Common myeloid progenitor, CD34-positive (primary cell): ENCODE data around the gene BRIP1.
A peak's percentile ranks its signal among the peaks of the same experiment; 100 is the strongest.

Experiments used
- CTCF ChIA-PET: fragments of 350-600 bp; sonication (Branson Sonifier 250); formaldehyde crosslinking; loops from one replicate; lab custom pipeline; 2021; ENCODE audit warnings: antibody characterized with exemption; lab: Charles Lee
- POLR2A ChIA-PET: fragments of 350-600 bp; sonication (Branson Sonifier 250); formaldehyde crosslinking; loops from one replicate; lab custom pipeline; 2021; ENCODE audit warnings: antibody characterized with exemption; lab: Charles Lee
- DNase-seq, 3 donors: peaks; one replicate each; pipeline versions ENCODE4 v3.0.0 to v3.0.0-alpha.2; 2013
- H3K27ac ChIP-seq, 2 experiments: 1 replicate in 1 of 2; 2 replicates in 1 of 2; pipeline ENCODE4 v1.7.0; 2013; ENCODE audit warnings: inconsistent platforms in 2 of 2, low read length in 2 of 2, mild to moderate bottlenecking in 2 of 2, low read depth in 1 of 2, moderate library complexity in 1 of 2; ENCODE audit not compliant: severe bottlenecking in 2 of 2, insufficient read depth in 1 of 2, poor library complexity in 1 of 2
- H3K27me3 ChIP-seq, 5 experiments: replicated peaks in 2 of 5; 1 replicate in 3 of 5; 2 replicates in 2 of 5; pipeline versions ENCODE4 v1.6.1 to v1.7.0; 2013; ENCODE audit warnings: low read length in 4 of 5, mild to moderate bottlenecking in 2 of 5, moderate library complexity in 2 of 5, inconsistent platforms in 1 of 5; ENCODE audit not compliant: insufficient read depth in 5 of 5, control insufficient read depth in 4 of 5
- H3K36me3 ChIP-seq, 4 experiments: 1 replicate in 2 of 4; 2 replicates in 2 of 4; pipeline versions ENCODE4 v1.6.1 to v1.7.0; 2013; ENCODE audit warnings: low read length in 3 of 4, control low read depth in 1 of 4, mild to moderate bottlenecking in 1 of 4; ENCODE audit not compliant: control insufficient read depth in 4 of 4, insufficient read depth in 4 of 4
- H3K4me1 ChIP-seq, 4 experiments: 1 replicate in 3 of 4; 2 replicates in 1 of 4; pipeline versions ENCODE4 v1.6.1 to v1.7.1; 2013; ENCODE audit warnings: low read length in 3 of 4, mild to moderate bottlenecking in 3 of 4, control low read depth in 1 of 4, inconsistent platforms in 1 of 4, moderate library complexity in 1 of 4; ENCODE audit not compliant: control insufficient read depth in 4 of 4, insufficient read depth in 4 of 4; ENCODE audit errors: control extremely low read depth in 1 of 4
- H3K4me3 ChIP-seq, 7 experiments: 1 replicate in 4 of 7; 2 replicates in 3 of 7; pipeline versions ENCODE4 v1.5.1 to v1.7.0; 2013; ENCODE audit warnings: mild to moderate bottlenecking in 7 of 7, low read length in 6 of 7, moderate library complexity in 6 of 7, inconsistent platforms in 2 of 7, low read depth in 2 of 7, control low read depth in 1 of 7; ENCODE audit not compliant: insufficient read depth in 4 of 7, control insufficient read depth in 1 of 7; ENCODE audit errors: extremely low read depth in 1 of 7
- H3K9me3 ChIP-seq, 5 experiments: 1 replicate in 4 of 5; 2 replicates in 1 of 5; pipeline versions ENCODE4 v1.6.1 to v1.7.1; 2013; ENCODE audit warnings: low read length in 4 of 5, mild to moderate bottlenecking in 2 of 5, inconsistent platforms in 1 of 5, low read depth in 1 of 5, moderate library complexity in 1 of 5; ENCODE audit not compliant: control insufficient read depth in 4 of 5, insufficient read depth in 2 of 5; ENCODE audit errors: control extremely low read depth in 1 of 5
- WGBS: methylation state at CpG from one replicate; pipeline ENCODE4 v1.1.5; 2013; ENCODE audit not compliant: insufficient coverage; 5-methylcytosine and 5-hydroxymethylcytosine counted together

The BRIP1 gene

DNA sequence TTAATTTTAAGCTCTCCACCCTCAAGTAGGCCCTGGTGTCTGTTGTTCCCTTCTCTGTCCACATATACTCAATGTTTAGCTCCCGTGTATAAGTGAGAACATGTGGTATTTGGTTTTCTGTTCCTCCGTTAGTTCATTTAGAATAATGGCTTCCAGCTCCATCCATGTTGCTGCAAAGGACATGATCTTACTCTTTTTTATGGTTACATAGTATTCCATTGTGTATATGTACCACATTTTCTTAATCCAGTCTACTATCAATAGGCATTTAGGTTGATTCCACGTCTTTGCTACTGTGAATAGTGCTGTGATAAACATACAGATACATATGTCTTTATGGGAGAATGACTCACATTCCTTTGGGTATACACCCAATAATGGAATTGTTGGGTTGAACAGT is 160.9 kb downstream of the BRIP1 start:
- POLR2A ChIA-PET = no interaction called here
- DNase-seq = no peak
- no CpG with 5 or more reads among the region's 3 CpGs for WGBS
- no peaks in the 10 kb centered on the region for H3K27me3 ChIP-seq
- CTCF ChIA-PET = no interaction called here
- no peak overlapping the region for H3K4me3 ChIP-seq
- peaks cover 0 to 5% (median 1%) of the 10 kb centered on the region in 4 experiments for H3K36me3 ChIP-seq
- H3K9me3 ChIP-seq = peaks cover 10 to 64% (median 21%) of the 10 kb centered on the region in 5 experiments
- no peak overlapping the region for H3K27ac ChIP-seq
- no peaks in the 10 kb centered on the region for H3K4me1 ChIP-seq

DNA sequence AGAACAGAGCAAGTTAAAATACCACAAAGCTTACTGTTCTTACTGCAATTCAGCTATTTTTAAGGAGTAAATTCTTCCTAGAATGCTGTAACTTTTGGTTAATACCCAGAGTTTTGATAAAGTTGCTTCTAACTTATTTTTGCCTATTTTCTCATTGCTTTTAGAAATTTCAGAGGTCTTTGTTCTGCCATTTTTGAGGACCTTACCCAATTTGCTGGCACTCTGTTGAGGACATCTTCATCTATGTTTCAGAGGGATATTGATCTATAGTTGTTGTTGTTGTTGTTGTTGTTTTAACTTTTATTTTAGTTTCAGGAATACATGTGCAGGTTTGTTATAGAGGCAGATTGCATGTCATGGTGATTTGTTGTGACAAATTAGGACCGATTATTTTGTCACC is 161.3 kb downstream of the BRIP1 start:
- H3K36me3 ChIP-seq = peaks cover 0 to 5% (median 1%) of the 10 kb centered on the region in 4 experiments
- no peaks in the 10 kb centered on the region for H3K4me1 ChIP-seq
- no peak overlapping the region for H3K4me3 ChIP-seq
- no peak for DNase-seq
- no peak overlapping the region for H3K27ac ChIP-seq
- H3K27me3 ChIP-seq = no peaks in the 10 kb centered on the region
- CTCF ChIA-PET = no interaction called here
- H3K9me3 ChIP-seq = peaks cover 10 to 62% (median 21%) of the 10 kb centered on the region in 5 experiments
- POLR2A ChIA-PET = no interaction called here
- WGBS = 100% methylated on average over 1 of the region's 1 CpG

DNA sequence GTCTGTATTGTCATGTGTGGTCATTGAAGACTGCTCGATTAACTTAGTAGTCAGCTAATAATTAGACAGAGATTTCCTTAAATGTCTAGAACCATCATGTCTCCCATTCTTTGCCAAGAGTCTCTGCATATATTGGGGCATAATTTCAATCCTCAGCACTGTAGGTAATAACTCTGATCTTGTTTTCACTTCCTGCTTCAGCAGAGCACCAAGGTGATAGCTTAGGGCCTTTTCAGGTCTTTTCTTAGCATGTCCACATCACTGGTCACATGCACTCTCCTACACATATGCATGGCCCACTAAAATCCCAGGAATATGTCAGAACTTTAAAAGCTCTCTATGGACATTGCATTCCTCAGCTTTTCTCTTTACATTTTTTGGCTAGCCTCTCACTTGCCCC is 162.0 kb downstream of the BRIP1 start:
- POLR2A ChIA-PET = no interaction called here
- Histone ChIP-seq H3K27me3 (no peaks in the 10 kb centered on the region), H3K9me3 (peaks cover 10 to 62% (median 21%) of the 10 kb centered on the region in 5 experiments), H3K27ac (no peak overlapping the region), H3K4me3 (no peak overlapping the region), H3K36me3 (peaks cover 0 to 5% (median 1%) of the 10 kb centered on the region in 4 experiments), H3K4me1 (no peaks in the 10 kb centered on the region)
- 100% methylated on average over 1 of the region's 1 CpG for WGBS
- DNase-seq = no peak
- CTCF ChIA-PET = no interaction called here

- Histone ChIP-seq H3K27me3 (no peaks in the 10 kb centered on the region), H3K9me3 (peaks cover 9 to 61% (median 21%) of the 10 kb centered on the region in 5 experiments), H3K4me3 (no peak overlapping the region), H3K27ac (no peak overlapping the region), H3K4me1 (no peaks in the 10 kb centered on the region), H3K36me3 (peaks cover 0 to 5% (median 1%) of the 10 kb centered on the region in 4 experiments)
- CTCF ChIA-PET = no interaction called here
- POLR2A ChIA-PET = no interaction called here
- peak; percentile 2 to 43 (median 34) for DNase-seq
- no CpG with 5 or more reads among the region's 5 CpGs for WGBS
These were observed 163.1 kb downstream of the BRIP1 start for GRCh38 chr17:61700252-61700651.

DNA sequence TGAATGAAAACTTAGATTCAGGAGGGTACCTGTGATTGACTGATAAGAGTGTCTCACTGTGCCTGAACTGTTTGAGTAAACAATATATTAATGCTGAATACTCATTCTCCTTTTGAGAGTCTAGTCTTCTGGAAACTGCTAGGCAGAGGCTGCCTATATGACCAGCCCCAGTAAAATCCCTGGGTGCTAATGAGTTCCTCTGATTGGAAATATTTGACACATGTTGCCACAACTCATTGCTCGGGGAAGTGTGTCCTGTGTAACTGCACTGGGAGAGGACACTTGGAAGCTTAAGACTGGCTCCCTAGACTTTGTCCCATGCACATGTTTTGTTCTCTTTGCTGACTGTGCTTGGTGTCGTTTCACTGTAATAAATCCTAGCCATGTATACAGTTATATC is 163.6 kb downstream of the BRIP1 start:
- no peak for DNase-seq
- Histone ChIP-seq H3K4me1 (no peaks in the 10 kb centered on the region), H3K27me3 (no peaks in the 10 kb centered on the region), H3K36me3 (peaks cover 0 to 3% (median 1%) of the 10 kb centered on the region in 4 experiments), H3K4me3 (no peak overlapping the region), H3K27ac (no peak overlapping the region), H3K9me3 (peaks cover 11 to 56% (median 21%) of the 10 kb centered on the region in 5 experiments)
- ChIA-PET POLR2A (no interaction called here), CTCF (no interaction called here)
- WGBS = 100% methylated on average over 1 of the region's 2 CpGs

- H3K27ac ChIP-seq = no peak overlapping the region
- no CpG with 5 or more reads among the region's 1 CpG for WGBS
- no peak for DNase-seq
- H3K4me3 ChIP-seq = no peak overlapping the region
- H3K27me3 ChIP-seq = no peaks in the 10 kb centered on the region
- H3K4me1 ChIP-seq = no peaks in the 10 kb centered on the region
- ChIA-PET CTCF (no interaction called here), POLR2A (no interaction called here)
- H3K36me3 ChIP-seq = peaks cover 0 to 3% (median 1%) of the 10 kb centered on the region in 4 experiments
- H3K9me3 ChIP-seq = peaks cover 11 to 56% (median 21%) of the 10 kb centered on the region in 5 experiments
These were observed 164.3 kb downstream of the BRIP1 start for GRCh38 chr17:61699032-61699431.

DNA sequence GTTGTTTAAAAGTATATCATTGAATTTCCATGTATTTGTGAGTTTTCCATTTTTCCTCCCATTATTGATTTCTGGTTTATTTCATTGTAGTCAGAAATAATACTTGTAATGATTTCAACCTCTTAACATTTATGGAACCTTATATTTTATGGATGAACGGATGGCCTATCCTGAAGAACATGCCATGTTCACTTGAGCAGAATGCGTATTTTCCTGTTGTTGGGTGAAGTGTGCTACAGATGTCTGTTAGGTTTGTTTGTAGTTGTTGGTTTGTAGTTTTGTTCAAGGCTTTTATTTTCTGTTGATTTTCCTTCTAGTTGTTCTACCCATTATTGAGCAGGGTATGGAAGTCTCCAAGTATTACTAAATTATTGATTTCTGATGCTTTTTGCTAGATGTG is 165.1 kb downstream of the BRIP1 start:
- H3K27me3 ChIP-seq = no peaks in the 10 kb centered on the region
- H3K4me1 ChIP-seq = no peaks in the 10 kb centered on the region
- CTCF ChIA-PET = no interaction called here
- H3K27ac ChIP-seq = no peak overlapping the region
- H3K4me3 ChIP-seq = no peak overlapping the region
- DNase-seq = no peak
- peaks cover 11 to 53% (median 21%) of the 10 kb centered on the region in 5 experiments for H3K9me3 ChIP-seq
- POLR2A ChIA-PET = no interaction called here
- peaks cover 0 to 3% (median 1%) of the 10 kb centered on the region in 4 experiments for H3K36me3 ChIP-seq
- WGBS = no CpG with 5 or more reads among the region's 2 CpGs
